T-helper 17 cell (primary cell): ENCODE measurements around the gene BUD31. TPM values are rescaled to one million over a fixed set of nuclear protein-coding genes. Genes with fewer than 3 reads are reported as not detected.
"Not testable (repeated sequence)": the region's sequence is repeated elsewhere in the genome, so short reads cannot be mapped to it uniquely, and the experiment has no call there.

Experiments used
- ATAC-seq: fragments of 150-1000 bp; cut with Tn5 transposase; 2 replicates; pipeline ENCODE4 v1.10.0; 2021; ENCODE audit warnings: mild to moderate bottlenecking, moderate library complexity
- DNase-seq, 3 donors: peaks; one replicate each; pipeline versions ENCODE4 v3.0.0 to v3.0.0-alpha.2; 2020 to 2021
- H3K9me3 ChIP-seq: one replicate; pipeline ENCODE4 v1.7.0; 2013; ENCODE audit warnings: low read length, mild to moderate bottlenecking; ENCODE audit not compliant: control insufficient read depth, poor library complexity, severe bottlenecking
- H3K27ac Mint-ChIP-seq: one replicate; pipeline ENCODE4 v1.8.0; 2022; ENCODE audit warnings: mild to moderate bottlenecking, moderate library complexity, mixed read lengths
- H3K27me3 Mint-ChIP-seq: one replicate; pipeline ENCODE4 v1.8.0; 2022; ENCODE audit warnings: mixed read lengths
- H3K36me3 Mint-ChIP-seq: one replicate; pipeline ENCODE4 v1.8.0; 2022; ENCODE audit warnings: low read depth, mixed read lengths
- H3K4me1 Mint-ChIP-seq: one replicate; pipeline ENCODE4 v1.8.0; 2022; ENCODE audit warnings: mild to moderate bottlenecking, mixed read lengths
- H3K4me3 Mint-ChIP-seq: one replicate; pipeline ENCODE4 v1.8.0; 2022; ENCODE audit warnings: mild to moderate bottlenecking, moderate library complexity, mixed read lengths
- total RNA-seq, 4 donors: library from RNA in 2 of 4; stranded (reverse) in 2 of 4; gene quantifications; one replicate each; pipeline ENCODE4 v1.2.3 and lab custom pipeline; 2022 to 2026

BUD31 gene
- total RNA-seq, 2 donors from 2014 or later: 170 to 175 TPM

DNA sequence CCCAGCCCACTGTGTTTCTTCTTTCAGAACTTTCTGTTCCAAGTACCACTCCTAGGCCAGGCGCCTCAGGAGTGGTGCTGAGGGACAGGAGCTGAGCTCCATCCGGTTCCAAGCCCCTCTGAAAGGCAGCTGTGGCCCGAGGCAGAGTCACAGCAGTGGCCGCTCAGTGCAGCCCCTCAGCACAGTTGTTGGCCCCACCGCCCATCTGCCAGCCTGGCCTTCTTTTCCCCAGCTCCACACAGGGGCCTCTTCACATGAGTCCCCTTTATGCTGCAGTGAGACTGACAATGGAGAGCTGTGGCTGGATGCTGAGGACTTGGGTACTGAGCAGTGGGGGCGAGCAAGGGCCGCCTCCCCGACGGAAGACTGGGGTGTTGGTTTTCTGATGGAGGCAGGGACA lies 9.5 kb downstream of the BUD31 start:
- H3K36me3 Mint-ChIP-seq: peaks cover 9% of the 10 kb centered on the region

DNA sequence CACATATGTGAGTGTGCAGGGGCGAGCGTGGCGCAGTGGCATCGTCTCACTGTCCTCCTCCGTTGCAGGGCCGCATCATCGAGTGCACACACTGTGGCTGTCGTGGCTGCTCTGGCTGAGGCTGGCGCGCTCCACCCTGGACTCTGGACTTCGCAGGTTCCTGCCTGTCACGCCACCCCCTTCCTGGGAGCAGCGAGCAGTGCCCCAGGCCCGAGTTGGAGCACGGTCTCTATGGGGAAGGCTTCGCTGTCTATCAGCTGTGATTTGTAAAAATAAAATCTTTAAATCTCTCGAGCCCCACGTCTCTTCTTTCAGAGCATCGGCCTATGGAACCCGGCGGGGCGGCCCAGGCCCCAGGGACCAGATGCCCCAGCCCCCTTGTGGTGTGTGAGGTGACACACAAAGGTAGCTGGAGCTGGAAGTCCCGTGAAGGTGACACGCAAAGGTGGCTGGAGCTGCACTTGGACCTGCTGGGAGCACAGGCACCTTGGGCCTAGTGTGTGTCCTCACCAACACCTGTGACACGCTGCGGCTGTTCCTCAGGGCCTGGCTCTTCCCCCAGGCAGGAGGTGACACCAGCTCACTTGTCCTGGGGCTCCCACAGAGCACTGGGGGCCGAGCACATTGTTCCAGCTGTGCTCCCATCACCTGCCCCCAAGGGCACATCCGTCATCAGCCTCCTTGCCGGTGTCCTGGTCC lies 10.7 kb downstream of the BUD31 start:
- peaks cover 9% of the 10 kb centered on the region for H3K36me3 Mint-ChIP-seq
- DNase-seq (no peak), ATAC-seq (peak; percentile 15)
- H3K27ac Mint-ChIP-seq: peak overlapping the region; percentile 79
- H3K4me1 Mint-ChIP-seq: peaks cover 8% of the 10 kb centered on the region
- H3K4me3 Mint-ChIP-seq: no peak overlapping the region
- H3K9me3 ChIP-seq: no peaks in the 10 kb centered on the region
- no peaks in the 10 kb centered on the region for H3K27me3 Mint-ChIP-seq

More for the DNA sequence above, 9.5 kb downstream of the BUD31 start:
- Mint-ChIP-seq H3K27me3 (no peaks in the 10 kb centered on the region), H3K4me3 (no peak overlapping the region), H3K4me1 (peaks cover 8% of the 10 kb centered on the region), H3K27ac (peak overlapping the region; percentile 14)
- DNase-seq (no peak), ATAC-seq (no peak)
- no peaks in the 10 kb centered on the region for H3K9me3 ChIP-seq

DNA sequence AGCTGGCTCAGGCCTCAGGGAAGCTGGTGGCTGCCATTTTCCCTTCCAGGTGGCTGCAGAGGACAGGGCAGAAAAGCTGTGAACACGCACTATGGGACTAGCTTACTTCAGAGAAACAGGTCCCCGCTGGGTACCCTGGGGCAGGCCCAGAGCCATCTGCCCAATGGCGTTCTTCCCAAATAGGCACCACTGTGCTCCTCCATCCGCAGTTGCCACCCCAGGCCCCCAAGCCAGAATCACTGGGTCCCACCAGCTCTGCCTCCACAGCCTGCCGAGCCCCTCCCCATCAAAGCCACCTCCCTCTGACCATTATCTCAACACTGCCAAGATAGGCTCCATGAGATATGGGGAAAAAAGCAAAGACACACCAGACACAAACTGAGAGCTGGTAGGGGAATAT lies 11.4 kb downstream of the BUD31 start:
- Mint-ChIP-seq H3K4me3 (peak overlapping the region; percentile 25), H3K36me3 (peaks cover 6% of the 10 kb centered on the region), H3K27me3 (no peaks in the 10 kb centered on the region), H3K27ac (peak overlapping the region; percentile 79), H3K4me1 (peaks cover 3% of the 10 kb centered on the region)
- no peak for DNase-seq
- H3K9me3 ChIP-seq: no peaks in the 10 kb centered on the region
- no peak for ATAC-seq

DNA sequence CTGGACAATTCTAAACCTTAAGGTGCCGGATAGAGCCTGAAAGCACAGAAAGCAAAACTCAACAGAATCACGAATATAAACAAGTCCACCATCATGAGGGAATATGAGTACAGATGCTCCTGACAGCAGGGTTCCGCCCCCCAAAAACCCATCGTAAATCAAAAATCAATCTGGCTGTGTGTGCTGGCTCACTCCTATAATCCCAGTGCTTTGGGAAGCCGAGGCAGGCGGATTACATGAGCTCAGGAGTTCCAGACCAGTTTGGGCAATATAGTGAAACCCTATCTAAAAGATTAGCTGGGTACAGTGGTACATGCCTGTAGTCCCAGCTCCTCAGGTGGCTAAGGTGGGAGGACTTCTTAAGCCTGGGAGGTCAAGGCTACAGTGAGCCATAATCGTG lies 12.2 kb downstream of the BUD31 start:
- Mint-ChIP-seq H3K27ac (peak overlapping the region; percentile 79), H3K27me3 (no peaks in the 10 kb centered on the region), H3K4me3 (no peak overlapping the region), H3K36me3 (peaks cover 5% of the 10 kb centered on the region), H3K4me1 (peaks cover 1% of the 10 kb centered on the region)
- no peak for DNase-seq
- no peaks in the 10 kb centered on the region for H3K9me3 ChIP-seq
- peak; percentile 10 for ATAC-seq

DNA sequence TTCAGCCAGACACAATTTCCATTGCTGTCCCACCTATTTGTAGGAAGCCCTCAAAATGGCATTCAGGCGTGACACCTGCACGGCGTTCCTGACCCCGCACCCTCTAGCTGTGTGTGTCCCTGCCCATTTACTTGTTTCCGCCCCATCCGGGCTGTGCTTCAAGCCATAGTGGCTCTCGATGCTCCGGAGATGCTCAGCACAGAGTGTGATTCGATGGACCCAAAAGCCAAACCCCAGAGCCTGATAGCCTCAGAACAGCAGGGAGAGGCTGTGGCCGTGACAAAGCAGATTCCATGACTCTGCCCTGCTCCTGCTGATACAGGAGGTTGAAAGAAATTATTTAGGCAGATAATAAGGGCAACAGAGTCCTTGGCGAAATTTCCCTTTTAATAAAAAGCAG lies 13.4 kb downstream of the BUD31 start:
- DNase-seq (no peak), ATAC-seq (no peak)
- Mint-ChIP-seq H3K4me3 (no peak overlapping the region), H3K27me3 (no peaks in the 10 kb centered on the region), H3K4me1 (no peaks in the 10 kb centered on the region), H3K27ac (no peak overlapping the region), H3K36me3 (peaks cover 2% of the 10 kb centered on the region)
- H3K9me3 ChIP-seq: no peaks in the 10 kb centered on the region

DNA sequence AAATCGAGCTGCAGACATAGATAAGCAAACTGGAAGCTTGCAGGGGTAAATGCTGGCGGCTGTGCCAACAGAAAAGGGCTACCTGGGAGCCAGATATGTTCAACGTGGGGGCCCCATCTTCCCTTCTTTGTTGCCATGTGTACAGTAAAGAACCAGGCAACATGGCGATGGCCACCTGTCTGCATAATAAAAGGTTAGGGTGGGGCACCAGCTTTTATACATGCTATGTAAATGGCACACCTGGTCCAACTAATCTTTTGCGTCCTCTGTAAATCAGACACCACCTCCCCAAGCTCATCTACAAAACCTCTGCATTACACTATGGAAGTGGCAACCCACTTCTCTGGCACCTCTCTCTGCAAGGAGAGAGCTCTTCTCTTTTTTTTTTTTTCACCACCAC lies 13.9 kb downstream of the BUD31 start:
- H3K4me1 Mint-ChIP-seq: no peaks in the 10 kb centered on the region
- ATAC-seq (no peak), DNase-seq (no peak)
- H3K4me3 Mint-ChIP-seq: no peak overlapping the region
- H3K36me3 Mint-ChIP-seq: no peaks in the 10 kb centered on the region
- no peaks in the 10 kb centered on the region for H3K27me3 Mint-ChIP-seq
- no peaks in the 10 kb centered on the region for H3K9me3 ChIP-seq
- H3K27ac Mint-ChIP-seq: no peak overlapping the region

DNA sequence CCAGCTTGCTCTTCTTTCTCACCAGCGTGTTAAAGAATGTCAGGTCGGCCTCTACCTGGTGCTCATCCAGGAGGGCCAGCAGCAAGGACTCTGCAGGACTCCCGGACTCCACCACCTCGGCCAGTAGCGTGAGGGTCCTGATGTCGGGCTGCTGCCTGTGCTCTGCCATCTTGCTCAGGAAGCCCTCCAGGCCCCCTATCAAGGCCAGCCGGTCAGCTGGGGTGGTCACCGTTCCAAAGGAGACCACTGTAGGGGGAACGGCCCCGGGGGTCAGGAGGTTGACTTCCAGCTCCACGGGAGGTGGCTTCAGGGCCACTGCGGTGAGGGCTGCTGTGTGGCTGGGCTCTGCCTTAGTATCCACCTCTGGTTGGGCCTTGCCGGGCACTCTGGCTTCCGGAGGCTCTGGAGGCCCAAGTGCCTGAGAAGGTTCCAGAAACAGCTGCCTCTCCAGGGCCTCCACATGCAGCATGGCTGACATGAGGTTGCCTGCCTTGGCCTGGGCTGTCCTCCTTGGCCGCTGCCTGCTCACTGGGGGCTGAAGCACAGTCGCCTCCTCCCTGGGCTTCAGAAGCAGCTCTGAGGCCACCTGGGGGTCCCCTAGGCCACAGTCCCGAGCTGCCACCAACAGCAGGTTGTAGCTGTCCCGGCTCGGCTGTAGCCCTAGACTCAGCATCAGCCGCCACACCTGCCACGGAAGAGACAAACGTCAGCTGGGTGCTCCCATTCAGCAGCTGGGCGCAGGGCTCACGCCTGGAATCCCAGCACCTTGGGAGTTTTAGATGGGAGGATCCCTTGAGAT lies 16.4 kb downstream of the BUD31 start:
- H3K27ac Mint-ChIP-seq: peak overlapping the region; percentile 21
- H3K4me3 Mint-ChIP-seq: no peak overlapping the region
- H3K4me1 Mint-ChIP-seq: no peaks in the 10 kb centered on the region
- no peaks in the 10 kb centered on the region for H3K9me3 ChIP-seq
- H3K36me3 Mint-ChIP-seq: no peaks in the 10 kb centered on the region
- no peak for ATAC-seq
- no peak for DNase-seq
- no peaks in the 10 kb centered on the region for H3K27me3 Mint-ChIP-seq

DNA sequence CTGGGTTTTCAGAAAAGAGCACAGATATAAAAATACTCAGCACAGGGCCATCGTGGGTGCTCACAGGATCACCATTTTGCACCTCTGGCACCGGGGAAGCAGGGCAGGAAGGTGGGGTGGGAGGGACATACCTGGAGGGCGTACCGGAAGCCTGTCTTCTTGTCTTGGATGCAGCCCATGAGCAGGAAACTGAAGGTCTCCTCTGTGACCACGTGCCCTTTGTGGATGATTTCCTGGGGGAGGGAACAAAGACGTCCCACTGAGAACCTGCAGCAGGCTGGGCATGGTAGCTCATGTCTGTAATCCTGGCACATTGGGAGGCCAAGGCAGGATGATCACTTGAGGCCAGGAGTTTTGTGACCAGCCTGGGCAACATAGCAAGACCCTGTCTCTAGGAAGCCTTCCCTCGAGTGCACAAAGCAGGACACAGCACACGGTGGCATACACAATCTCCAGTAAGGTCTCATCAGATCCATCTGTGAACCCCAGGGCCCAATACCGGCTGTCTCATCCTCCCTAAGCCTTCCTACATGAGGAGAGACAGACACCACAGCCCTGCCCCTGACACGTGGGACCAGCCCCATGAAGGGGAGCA lies 20.3 kb downstream of the BUD31 start:
- Mint-ChIP-seq H3K27ac (no peak overlapping the region), H3K4me3 (no peak overlapping the region), H3K36me3 (peaks cover 2% of the 10 kb centered on the region), H3K27me3 (no peaks in the 10 kb centered on the region), H3K4me1 (peaks cover 2% of the 10 kb centered on the region)
- ATAC-seq (no peak), DNase-seq (no peak)
- H3K9me3 ChIP-seq: no peaks in the 10 kb centered on the region

DNA sequence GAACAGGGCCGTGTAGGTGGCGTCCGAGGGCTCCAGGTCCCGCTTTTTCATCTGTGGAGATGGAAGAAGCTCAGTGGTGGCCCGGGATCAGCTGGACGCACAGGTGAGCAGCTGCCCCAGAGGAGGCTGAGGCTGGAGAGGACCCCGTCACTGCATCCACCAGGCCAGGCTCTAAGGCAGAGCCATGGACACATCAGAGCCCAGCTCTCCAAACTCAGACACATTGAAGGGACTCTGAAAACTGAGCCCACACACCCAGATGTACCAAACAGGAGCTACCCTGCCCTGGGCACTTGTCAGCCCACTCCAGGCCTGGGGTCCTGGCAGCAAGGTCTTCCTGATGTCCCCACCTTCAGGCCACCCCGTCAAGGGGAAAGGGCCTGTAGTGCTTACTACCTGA lies 21.0 kb downstream of the BUD31 start:
- no peak for ATAC-seq
- no peaks in the 10 kb centered on the region for H3K9me3 ChIP-seq
- peaks cover 2% of the 10 kb centered on the region for H3K36me3 Mint-ChIP-seq
- H3K27ac Mint-ChIP-seq: no peak overlapping the region
- H3K27me3 Mint-ChIP-seq: no peaks in the 10 kb centered on the region
- H3K4me3 Mint-ChIP-seq: no peak overlapping the region
- H3K4me1 Mint-ChIP-seq: peaks cover 2% of the 10 kb centered on the region
- DNase-seq: no peak

DNA sequence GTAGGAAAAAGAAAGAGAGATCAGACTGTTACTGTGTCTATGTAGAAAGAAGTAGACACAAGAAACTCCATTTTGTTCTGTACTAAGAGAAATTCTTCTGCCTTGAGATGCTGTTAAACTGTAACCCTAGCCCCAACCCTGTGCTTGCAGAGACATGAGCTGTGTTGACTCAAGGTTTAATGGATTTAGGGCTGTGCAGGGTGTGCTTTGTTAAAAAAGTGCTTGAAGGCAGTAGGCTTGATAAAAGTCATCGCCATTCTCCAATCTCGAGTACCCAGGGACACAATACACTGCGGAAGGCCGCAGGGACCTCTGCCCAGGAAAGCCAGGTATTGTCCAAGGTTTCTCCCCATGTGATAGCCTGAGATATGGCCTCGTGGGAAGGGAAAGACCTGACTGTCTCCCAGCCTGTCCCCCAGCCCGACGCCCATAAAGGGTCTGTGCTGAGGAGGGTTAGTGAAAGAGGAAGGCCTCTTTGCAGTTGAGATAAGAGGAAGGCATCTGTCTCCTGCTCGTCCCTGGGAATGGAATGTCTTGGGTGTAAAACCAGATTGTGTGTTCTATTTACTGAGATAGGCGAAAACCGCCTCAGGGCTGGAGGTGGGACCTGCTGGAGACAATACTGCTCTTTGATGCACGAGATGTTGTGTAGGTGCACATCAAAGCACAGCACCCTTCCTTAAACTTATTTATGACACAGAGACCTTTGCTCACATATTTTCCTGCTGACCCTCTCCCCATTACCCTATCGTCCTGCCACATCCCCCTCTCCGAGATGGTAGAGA lies 23.2 kb downstream of the BUD31 start:
- H3K27me3 Mint-ChIP-seq, H3K36me3 Mint-ChIP-seq, H3K4me1 Mint-ChIP-seq, H3K9me3 ChIP-seq, ATAC-seq, H3K4me3 Mint-ChIP-seq, DNase-seq: not testable (repeated sequence)
- peak overlapping the region; percentile 11 for H3K27ac Mint-ChIP-seq

DNA sequence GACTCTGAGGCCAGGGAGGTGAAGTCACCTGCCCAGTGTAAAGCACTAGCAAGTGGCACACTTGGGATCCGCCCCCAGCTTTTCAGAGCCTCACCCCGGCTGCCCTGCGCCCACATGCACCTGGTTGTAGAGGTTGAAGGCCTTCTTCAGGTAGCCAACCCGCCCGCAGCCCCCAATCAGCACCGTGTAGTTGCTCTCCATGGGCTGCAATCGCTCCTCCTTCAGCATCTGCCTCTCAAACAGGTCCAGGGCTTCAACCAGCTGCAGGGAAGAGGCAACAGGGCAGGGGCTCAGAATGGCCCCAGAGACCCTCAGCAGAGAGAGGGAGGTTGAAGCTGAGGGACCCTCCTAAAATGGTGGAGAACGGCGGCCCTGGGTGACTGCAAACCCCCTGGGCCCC lies 24.4 kb downstream of the BUD31 start:
- Mint-ChIP-seq H3K36me3 (peaks cover 2% of the 10 kb centered on the region), H3K4me3 (no peak overlapping the region), H3K27ac (no peak overlapping the region), H3K27me3 (no peaks in the 10 kb centered on the region), H3K4me1 (peaks cover 5% of the 10 kb centered on the region)
- ATAC-seq: no peak
- no peak for DNase-seq
- H3K9me3 ChIP-seq: no peaks in the 10 kb centered on the region

DNA sequence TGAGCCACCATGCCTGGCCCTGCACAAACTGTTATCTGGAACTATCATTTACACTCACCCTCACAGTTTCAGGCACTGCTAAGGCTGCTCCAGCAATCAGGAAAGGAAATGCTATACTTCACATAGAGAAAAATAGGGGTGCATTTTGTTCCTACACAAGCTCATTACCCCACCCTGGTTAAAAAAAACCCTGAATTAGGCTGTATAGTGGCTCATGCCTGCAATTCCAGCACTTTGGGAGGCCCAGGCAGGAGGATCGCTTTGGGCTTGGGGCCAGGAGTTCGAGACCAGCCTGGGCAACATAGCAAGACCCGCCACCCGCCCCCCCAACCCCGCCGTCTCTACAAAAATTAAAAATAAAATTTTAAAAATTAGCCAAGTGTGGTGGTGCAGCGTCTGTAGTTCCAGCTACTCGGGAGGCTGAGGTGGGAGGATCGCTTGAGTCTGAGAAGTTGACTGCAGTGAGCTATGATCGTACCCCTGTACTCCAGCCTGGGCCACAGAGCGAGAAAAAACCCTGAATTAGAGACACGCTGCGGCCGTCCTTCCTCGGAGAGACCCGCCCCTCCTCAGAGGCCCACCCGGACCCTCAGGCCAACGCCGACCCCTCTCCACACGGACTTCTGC lies 29.3 kb downstream of the BUD31 start:
- ATAC-seq: peak; percentile 32
- H3K27ac Mint-ChIP-seq: peak overlapping the region; percentile 95
- H3K4me3 Mint-ChIP-seq: peak overlapping the region; percentile 98
- peaks cover 28% of the 10 kb centered on the region for H3K4me1 Mint-ChIP-seq
- H3K36me3 Mint-ChIP-seq: peaks cover 4% of the 10 kb centered on the region
- no peak for DNase-seq
- H3K27me3 Mint-ChIP-seq: no peaks in the 10 kb centered on the region
- no peaks in the 10 kb centered on the region for H3K9me3 ChIP-seq
